Brain microvascular endothelial cell (primary cell): Measurements from ENCODE around the gene KRTAP1-5.
"Not testable (repeated sequence)": the region's sequence is repeated elsewhere in the genome, so short reads cannot be mapped to it uniquely, and the experiment has no call there.

Source experiments
- DNase-seq: peaks from one replicate; pipeline ENCODE4 v3.0.0-alpha.2; 2020
- H3K27ac ChIP-seq: fragments of 250-450 bp; sonication (Bioruptor Pico); 2 replicates; pipeline ENCODE4 v1.5.1; 2020; ENCODE audit warnings: mild to moderate bottlenecking, moderate library complexity
- H3K27me3 ChIP-seq: fragments of 250-450 bp; sonication (Bioruptor Pico); replicated peaks from 2 replicates; pipeline ENCODE4 v1.5.1; 2020; ENCODE audit warnings: mild to moderate bottlenecking
- H3K36me3 ChIP-seq: fragments of 250-450 bp; sonication (Bioruptor Pico); replicated peaks from 2 replicates; pipeline ENCODE4 v1.5.1; 2020; ENCODE audit warnings: mild to moderate bottlenecking
- H3K4me3 ChIP-seq: 2 replicates; pipeline ENCODE4 v1.5.1; 2011; ENCODE audit warnings: low read depth, mild to moderate bottlenecking, control low read depth, low read length, moderate library complexity
- CTCF ChIP-seq: IDR thresholded peaks from 2 replicates; pipeline ENCODE4 v1.5.1; 2011; ENCODE audit warnings: low read depth, mild to moderate bottlenecking, moderate library complexity, low read length, control low read depth, inconsistent platforms; ENCODE audit errors: missing control alignments
- in situ Hi-C: cut with HindIII; loops from 2 replicates; pipeline ENCODE4 v1.10.0; 2017; ENCODE audit warnings: low sequenced_read_pairs, low pct_ligation_motif_present

The KRTAP1-5 gene

GRCh38 chr17:41058741-41059140 lies 31.7 kb upstream of the KRTAP1-5 start:
- in situ Hi-C loops: no loop called here
- Histone ChIP-seq H3K4me3 (no peak overlapping the region), H3K27ac (peak overlapping the region; percentile 71), H3K36me3 (no peaks in the 10 kb centered on the region), H3K27me3 (no peaks in the 10 kb centered on the region)
- TF ChIP-seq CTCF: no peak
- DNase-seq: no peak

DNA sequence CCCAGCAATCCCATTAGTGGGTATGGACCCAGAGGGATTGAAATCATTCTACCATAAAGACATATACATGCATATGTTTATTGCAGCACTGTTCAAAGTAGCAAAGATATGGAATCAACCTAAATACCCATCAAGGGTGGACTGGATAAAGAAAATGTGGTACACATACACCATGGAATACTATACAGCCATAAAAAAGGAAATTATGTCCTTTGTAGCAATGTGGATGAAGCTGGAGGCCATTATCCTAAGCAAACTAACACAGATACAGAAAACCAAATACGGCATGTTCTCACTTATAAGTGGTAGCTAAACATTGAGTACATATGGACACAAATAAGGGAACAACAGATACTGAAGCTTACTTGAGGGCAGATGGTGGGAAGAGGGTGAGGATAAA lies 30.5 kb upstream of the KRTAP1-5 start:
- TF ChIP-seq CTCF: no peak
- no peak overlapping the region for H3K27ac ChIP-seq
- in situ Hi-C loops: no loop called here

GRCh38 chr17:41055130-41055529 lies 28.1 kb upstream of the KRTAP1-5 start, which contains the start of gene KRTAP2-2:
TSS of gene KRTAP2-2 (minus strand) at chr17:41055230. CDS start at chr17:41055211, 19 bp downstream.
- H3K4me3 ChIP-seq, H3K27me3 ChIP-seq, DNase-seq, in situ Hi-C loops, H3K36me3 ChIP-seq, H3K27ac ChIP-seq: not testable (repeated sequence)

More for the DNA sequence above, 30.5 kb upstream of the KRTAP1-5 start:
- H3K36me3 ChIP-seq: no peaks in the 10 kb centered on the region
- H3K27me3 ChIP-seq: no peaks in the 10 kb centered on the region
- no peak overlapping the region for H3K4me3 ChIP-seq
- no peak for DNase-seq

DNA sequence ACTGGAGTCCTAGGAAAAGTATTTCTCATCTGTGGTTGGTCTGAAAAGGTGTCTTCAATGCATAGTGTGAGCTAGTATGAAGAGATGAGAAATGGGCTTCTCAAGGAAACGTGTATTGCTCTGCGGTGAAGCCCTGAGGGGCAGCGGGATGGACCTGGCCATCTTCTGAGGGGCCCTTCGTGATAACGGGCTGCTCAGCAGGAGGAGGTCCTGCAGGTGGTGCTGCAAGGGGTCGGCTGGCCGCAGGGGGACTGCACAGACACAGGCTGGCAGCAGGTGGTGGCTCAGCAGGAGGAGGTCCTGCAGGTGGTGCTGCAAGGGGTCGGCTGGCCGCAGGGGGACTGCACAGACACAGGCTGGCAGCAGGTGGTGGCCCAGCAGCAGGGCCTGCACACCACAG lies 27.5 kb upstream of the KRTAP1-5 start:
- H3K4me3 ChIP-seq, DNase-seq, H3K36me3 ChIP-seq, in situ Hi-C loops, H3K27me3 ChIP-seq, H3K27ac ChIP-seq: not testable (repeated sequence)

GRCh38 chr17:41054025-41054424 lies 27.0 kb upstream of the KRTAP1-5 start:
- no peaks in the 10 kb centered on the region for H3K36me3 ChIP-seq
- no peak for TF ChIP-seq CTCF
- no peak overlapping the region for H3K27ac ChIP-seq
- H3K4me3 ChIP-seq: no peak overlapping the region
- no peak for DNase-seq
- H3K27me3 ChIP-seq: no peaks in the 10 kb centered on the region
- in situ Hi-C loops: no loop called here

- Histone ChIP-seq H3K4me3 (no peak overlapping the region), H3K36me3 (no peaks in the 10 kb centered on the region), H3K27ac (no peak overlapping the region), H3K27me3 (no peaks in the 10 kb centered on the region)
- DNase-seq: no peak
- in situ Hi-C loops: no loop called here
- no peak for TF ChIP-seq CTCF
These were observed 25.6 kb upstream of the KRTAP1-5 start for GRCh38 chr17:41052566-41052965.

GRCh38 chr17:41049110-41049509 lies 22.1 kb upstream of the KRTAP1-5 start:
- no peak overlapping the region for H3K4me3 ChIP-seq
- peak; percentile 78 for DNase-seq
- peak overlapping the region; percentile 78 for H3K27ac ChIP-seq
- no peak for TF ChIP-seq CTCF
- H3K27me3 ChIP-seq: no peaks in the 10 kb centered on the region
- in situ Hi-C loops: no loop called here
- no peaks in the 10 kb centered on the region for H3K36me3 ChIP-seq
